ENCODE results near the gene SLC16A5. TPM values are rescaled to one million over a fixed set of nuclear protein-coding genes. Genes with fewer than 3 reads are reported as not detected.

SLC16A5 gene
- total RNA-seq, 1 donor from 2014 or later: 16.4 TPM

GRCh38 chr17:75109046-75109406, 21.3 kb downstream of the SLC16A5 start:
- Mint-ChIP-seq H3K36me3 (peaks cover 13% of the 10 kb centered on the region), H3K27ac (peak overlapping the region; percentile 78), H3K4me1 (ENCODE audit: unreplicated experiment) (peaks cover 23% of the 10 kb centered on the region), H3K4me3 (peak overlapping the region; percentile 91), H3K27me3 (peaks cover 4% of the 10 kb centered on the region), H3K9me3 (no peaks in the 10 kb centered on the region)
- TF ChIP-seq, protein P1, sequence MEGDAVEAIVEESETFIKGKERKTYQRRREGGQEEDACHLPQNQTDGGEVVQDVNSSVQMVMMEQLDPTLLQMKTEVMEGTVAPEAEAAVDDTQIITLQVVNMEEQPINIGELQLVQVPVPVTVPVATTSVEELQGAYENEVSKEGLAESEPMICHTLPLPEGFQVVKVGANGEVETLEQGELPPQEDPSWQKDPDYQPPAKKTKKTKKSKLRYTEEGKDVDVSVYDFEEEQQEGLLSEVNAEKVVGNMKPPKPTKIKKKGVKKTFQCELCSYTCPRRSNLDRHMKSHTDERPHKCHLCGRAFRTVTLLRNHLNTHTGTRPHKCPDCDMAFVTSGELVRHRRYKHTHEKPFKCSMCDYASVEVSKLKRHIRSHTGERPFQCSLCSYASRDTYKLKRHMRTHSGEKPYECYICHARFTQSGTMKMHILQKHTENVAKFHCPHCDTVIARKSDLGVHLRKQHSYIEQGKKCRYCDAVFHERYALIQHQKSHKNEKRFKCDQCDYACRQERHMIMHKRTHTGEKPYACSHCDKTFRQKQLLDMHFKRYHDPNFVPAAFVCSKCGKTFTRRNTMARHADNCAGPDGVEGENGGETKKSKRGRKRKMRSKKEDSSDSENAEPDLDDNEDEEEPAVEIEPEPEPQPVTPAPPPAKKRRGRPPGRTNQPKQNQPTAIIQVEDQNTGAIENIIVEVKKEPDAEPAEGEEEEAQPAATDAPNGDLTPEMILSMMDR (conservative IDR thresholded peaks at IDR 0.05): no peak
- DNase-seq (ENCODE audit: extremely low spot score, unreplicated experiment): no peak

- Mint-ChIP-seq H3K4me3 (peak within 1 kb of the TSS; percentile 91), H3K27ac (peak within 1 kb of the TSS; percentile 83), H3K9me3 (no peaks in the 10 kb centered on the region), H3K36me3 (peaks cover 13% of the 10 kb centered on the region), H3K4me1 (ENCODE audit: unreplicated experiment) (peaks cover 29% of the 10 kb centered on the region), H3K27me3 (peaks cover 4% of the 10 kb centered on the region)
- TF ChIP-seq, protein P1 (conservative IDR thresholded peaks at IDR 0.05): no peak
- peak; percentile 92 for DNase-seq (ENCODE audit: extremely low spot score, unreplicated experiment)
Measured at GRCh38 chr17:75109407-75110233, 21.9 kb downstream of the SLC16A5 start, which contains the start of gene ARMC7. Gene ARMC7 (plus strand): TSS chr17:75109969. CDS start chr17:75110289, 320 bp downstream.

GRCh38 chr17:75110234-75110937, 22.6 kb downstream of the SLC16A5 start:
- DNase-seq (ENCODE audit: extremely low spot score, unreplicated experiment): no peak
- peaks cover 12% of the 10 kb centered on the region for H3K36me3 Mint-ChIP-seq
- TF ChIP-seq, protein P1 (conservative IDR thresholded peaks at IDR 0.05): no peak
- peaks cover 4% of the 10 kb centered on the region for H3K27me3 Mint-ChIP-seq
- H3K4me3 Mint-ChIP-seq: peak overlapping the region; percentile 91
- peaks cover 33% of the 10 kb centered on the region for H3K4me1 Mint-ChIP-seq (ENCODE audit: unreplicated experiment)
- H3K27ac Mint-ChIP-seq: peak overlapping the region; percentile 83
- no peaks in the 10 kb centered on the region for H3K9me3 Mint-ChIP-seq

DNA sequence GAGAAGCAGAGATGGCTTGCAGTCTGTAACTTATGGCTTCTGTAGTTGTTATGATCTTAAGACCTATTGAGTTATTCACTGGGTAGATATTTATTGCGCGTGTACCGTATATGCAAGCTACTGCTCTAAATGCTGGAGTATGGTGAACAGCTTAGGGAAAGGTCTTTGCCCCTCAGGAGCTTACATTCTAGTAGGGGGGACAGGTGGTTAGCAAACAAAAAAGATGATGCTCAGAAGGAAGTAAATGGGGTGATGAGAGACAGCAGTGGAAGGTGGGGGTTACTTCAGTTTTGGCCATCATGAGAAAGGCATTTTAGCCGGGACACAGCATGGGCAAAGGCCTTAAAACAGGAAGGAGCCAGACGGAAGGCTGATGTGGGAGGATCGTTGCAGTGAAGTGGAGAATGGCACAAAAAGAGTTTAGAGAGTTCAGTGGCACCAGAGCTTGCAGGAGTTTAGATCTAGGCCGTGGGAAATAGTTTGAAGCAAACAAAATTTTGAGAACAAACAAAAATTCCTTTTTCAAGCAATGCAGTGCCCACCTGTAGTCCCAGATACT, 24.1 kb downstream of the SLC16A5 start:
- Mint-ChIP-seq H3K4me3 (peak overlapping the region; percentile 70), H3K27ac (peak overlapping the region; percentile 22), H3K4me1 (ENCODE audit: unreplicated experiment) (peaks cover 29% of the 10 kb centered on the region)

More for the DNA sequence above, 24.1 kb downstream of the SLC16A5 start:
- Mint-ChIP-seq H3K36me3 (peaks cover 8% of the 10 kb centered on the region), H3K27me3 (peaks cover 4% of the 10 kb centered on the region), H3K9me3 (no peaks in the 10 kb centered on the region)
- TF ChIP-seq, protein P1 (conservative IDR thresholded peaks at IDR 0.05): no peak
- DNase-seq (ENCODE audit: extremely low spot score, unreplicated experiment): no peak
